Kidney epithelial cell (primary cell): ENCODE results near the gene GAPDH. TPM values are rescaled to one million over a fixed set of nuclear protein-coding genes. Genes with fewer than 3 reads are reported as not detected.

Experiments
- DNase-seq: peaks from one replicate; pipeline ENCODE4 v3.0.0-alpha.2; 2010; ENCODE audit warnings: low read depth
- H3K27me3 ChIP-seq: 2 replicates; pipeline ENCODE4 v1.6.0; 2011; ENCODE audit warnings: low read length; ENCODE audit not compliant: control insufficient read depth, insufficient read depth
- H3K36me3 ChIP-seq: 2 replicates; pipeline ENCODE4 v1.5.1; 2011; ENCODE audit warnings: low read length; ENCODE audit not compliant: control insufficient read depth, insufficient read depth
- H3K4me3 ChIP-seq: 2 replicates; pipeline ENCODE4 v1.5.1; 2011; ENCODE audit warnings: low read depth, mild to moderate bottlenecking, control low read depth, low read length
- total RNA-seq: library from RNA; depleted of rRNA; stranded (reverse); fragments of >200 nt; gene quantifications from 2 replicates; pipeline ENCODE4 v1.2.3, GENCODE V29; 2015
- TF ChIP-seq, protein P1 (sequence below): IDR thresholded peaks from 2 replicates; pipeline ENCODE4 v1.5.1; 2011; ENCODE audit warnings: mild to moderate bottlenecking, moderate library complexity, low read length, control low read depth, inconsistent platforms; ENCODE audit not compliant: insufficient read depth, poor library complexity, severe bottlenecking

The GAPDH gene
- total RNA-seq, 1 donor from 2014 or later, result 3,951 TPM

DNA sequence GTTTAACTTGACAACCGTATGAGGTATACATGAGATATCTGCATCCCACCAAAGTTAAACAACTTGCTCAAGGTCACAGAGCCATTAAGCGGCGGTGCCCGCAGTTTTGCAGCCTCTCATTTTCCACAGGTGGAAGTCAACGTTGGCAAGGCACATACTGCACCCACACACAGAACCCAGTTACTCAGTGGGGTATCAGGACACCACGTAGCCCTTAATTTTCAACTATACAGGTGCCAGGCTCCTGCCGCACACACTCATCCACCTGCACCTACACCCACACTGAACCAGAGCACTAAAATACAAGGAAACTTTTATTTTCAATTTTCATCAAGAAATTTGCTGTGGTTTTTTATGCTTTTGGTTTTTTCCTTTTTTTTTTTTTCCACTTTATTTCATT is 35.5 kb downstream of the GAPDH start:
- no peak for DNase-seq
- Histone ChIP-seq H3K4me3 (no peak overlapping the region), H3K36me3 (peaks cover 3% of the 10 kb centered on the region), H3K27me3 (no peaks in the 10 kb centered on the region)
- TF ChIP-seq, protein P1, sequence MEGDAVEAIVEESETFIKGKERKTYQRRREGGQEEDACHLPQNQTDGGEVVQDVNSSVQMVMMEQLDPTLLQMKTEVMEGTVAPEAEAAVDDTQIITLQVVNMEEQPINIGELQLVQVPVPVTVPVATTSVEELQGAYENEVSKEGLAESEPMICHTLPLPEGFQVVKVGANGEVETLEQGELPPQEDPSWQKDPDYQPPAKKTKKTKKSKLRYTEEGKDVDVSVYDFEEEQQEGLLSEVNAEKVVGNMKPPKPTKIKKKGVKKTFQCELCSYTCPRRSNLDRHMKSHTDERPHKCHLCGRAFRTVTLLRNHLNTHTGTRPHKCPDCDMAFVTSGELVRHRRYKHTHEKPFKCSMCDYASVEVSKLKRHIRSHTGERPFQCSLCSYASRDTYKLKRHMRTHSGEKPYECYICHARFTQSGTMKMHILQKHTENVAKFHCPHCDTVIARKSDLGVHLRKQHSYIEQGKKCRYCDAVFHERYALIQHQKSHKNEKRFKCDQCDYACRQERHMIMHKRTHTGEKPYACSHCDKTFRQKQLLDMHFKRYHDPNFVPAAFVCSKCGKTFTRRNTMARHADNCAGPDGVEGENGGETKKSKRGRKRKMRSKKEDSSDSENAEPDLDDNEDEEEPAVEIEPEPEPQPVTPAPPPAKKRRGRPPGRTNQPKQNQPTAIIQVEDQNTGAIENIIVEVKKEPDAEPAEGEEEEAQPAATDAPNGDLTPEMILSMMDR, result no peak

DNA sequence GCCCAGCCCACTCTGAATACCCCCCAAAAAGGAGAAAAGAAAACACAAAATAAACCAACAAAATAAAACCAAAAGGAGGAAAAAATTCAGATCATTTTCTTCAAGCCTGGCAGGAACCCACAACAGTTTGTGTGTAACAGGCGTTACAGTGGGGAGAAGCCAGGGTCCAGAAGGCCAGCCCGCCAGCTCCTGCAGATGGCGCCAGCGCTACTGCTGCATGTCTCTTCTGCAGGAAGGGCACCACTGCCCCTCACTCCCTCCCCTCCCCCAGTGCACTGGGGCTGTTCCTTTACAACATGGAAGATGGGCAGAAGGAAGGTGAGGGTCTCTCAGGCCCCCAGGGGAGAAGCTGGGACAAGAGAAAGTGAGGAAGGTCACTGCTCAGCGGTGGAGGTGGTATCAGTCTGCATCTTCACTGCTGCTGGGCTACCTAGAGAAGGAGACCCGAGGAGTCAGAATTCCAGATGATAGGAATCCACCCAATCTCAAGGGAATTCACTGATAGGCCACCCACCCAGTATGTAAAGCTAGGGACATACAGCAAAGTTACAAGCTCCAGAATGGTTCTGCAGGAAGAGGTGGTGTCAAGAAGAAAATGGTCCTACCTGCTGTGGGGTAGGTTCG is 36.1 kb downstream of the GAPDH start:
- DNase-seq, result no peak
- H3K4me3 ChIP-seq, result no peak overlapping the region
- TF ChIP-seq, protein P1, result peak; percentile 73
- H3K27me3 ChIP-seq, result no peaks in the 10 kb centered on the region
- H3K36me3 ChIP-seq, result peaks cover 3% of the 10 kb centered on the region

DNA sequence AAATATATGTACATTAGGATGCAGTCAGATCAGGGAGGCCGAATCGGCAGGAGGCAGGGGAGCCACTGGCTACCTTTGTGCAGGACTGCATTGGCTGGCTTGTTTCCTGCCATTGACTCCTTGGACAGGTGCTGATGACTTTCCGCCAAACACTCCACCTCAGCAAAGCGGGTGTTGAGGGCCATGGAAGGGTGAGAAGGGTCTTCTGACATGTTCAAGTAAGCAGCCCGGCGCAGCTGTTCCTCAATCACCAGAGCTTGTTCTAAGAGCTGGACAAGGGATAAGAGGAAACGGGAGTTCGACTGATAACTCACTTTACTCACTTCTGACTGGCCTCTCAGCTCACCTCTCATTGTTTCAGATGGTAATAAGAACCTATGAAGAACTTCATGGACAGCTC is 38.7 kb downstream of the GAPDH start:
- no peak overlapping the region for H3K4me3 ChIP-seq
- DNase-seq, result no peak
- peaks cover 8% of the 10 kb centered on the region for H3K36me3 ChIP-seq

DNA sequence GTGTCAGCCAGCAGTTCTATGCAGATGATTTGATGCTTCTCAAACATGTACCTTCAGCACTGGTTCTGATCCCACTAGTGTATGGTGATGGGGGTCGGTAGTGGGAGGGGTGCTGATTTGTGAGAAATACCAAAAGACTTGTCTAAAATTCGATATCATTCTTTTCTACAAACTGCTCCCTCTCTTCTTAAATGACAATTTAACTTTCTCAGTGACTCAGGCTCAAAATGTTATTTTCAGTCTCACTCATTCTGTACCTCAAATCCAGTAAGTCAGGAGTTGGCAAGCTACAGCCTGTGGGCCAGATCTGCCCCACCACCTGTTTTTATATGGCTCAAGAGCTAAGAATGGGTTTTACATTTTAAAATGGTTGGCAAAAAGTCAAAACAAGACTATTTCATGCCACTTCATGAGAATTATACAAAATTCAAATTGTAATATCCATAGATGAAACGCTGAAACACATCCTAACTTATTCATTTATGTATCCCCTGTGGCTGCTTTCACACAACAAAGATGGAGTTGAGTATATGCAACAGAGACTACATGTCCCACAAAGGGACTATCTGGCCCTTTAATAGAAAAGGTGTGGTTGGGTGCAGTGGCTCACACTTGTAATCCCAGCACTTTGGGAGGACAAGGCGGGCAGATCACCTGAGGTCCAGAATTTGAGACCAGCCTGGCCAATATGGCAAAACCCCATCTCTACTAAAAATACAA is 40.4 kb downstream of the GAPDH start:
- TF ChIP-seq, protein P1, result no peak
- H3K36me3 ChIP-seq, result peaks cover 8% of the 10 kb centered on the region
- no peak overlapping the region for H3K4me3 ChIP-seq
- no peak for DNase-seq
- H3K27me3 ChIP-seq, result no peaks in the 10 kb centered on the region

More for the DNA sequence above, 38.7 kb downstream of the GAPDH start:
- H3K27me3 ChIP-seq, result no peaks in the 10 kb centered on the region
- TF ChIP-seq, protein P1, result no peak

DNA sequence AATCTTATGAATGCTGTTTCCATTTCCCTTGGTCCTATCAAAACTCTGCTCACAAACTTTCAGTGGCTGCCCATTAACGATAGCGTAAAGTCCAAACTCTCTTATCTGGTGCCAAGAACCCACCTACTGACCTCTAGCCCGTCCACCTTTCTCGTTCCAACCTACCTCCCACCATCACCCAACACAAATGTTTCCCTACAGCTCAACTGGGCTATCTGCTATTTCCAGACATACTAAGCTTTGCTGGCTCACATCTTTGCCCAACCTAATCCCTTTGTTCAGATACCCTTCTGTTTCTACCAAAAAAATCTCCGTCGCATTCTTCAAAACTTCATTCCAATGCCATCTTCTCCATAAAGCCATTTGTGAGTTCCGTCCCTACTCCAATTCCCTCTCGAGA is 41.3 kb downstream of the GAPDH start:
- Histone ChIP-seq H3K4me3 (no peak overlapping the region), H3K27me3 (no peaks in the 10 kb centered on the region), H3K36me3 (peaks cover 6% of the 10 kb centered on the region)
- TF ChIP-seq, protein P1, result no peak
- no peak for DNase-seq

GRCh38 chr12:6582196-6582595 is 47.9 kb downstream of the GAPDH start:
- peaks cover 6% of the 10 kb centered on the region for H3K36me3 ChIP-seq
- DNase-seq, result no peak
- no peak overlapping the region for H3K4me3 ChIP-seq
- H3K27me3 ChIP-seq, result no peaks in the 10 kb centered on the region
- TF ChIP-seq, protein P1, result peak; percentile 38
